ENCODE results near the gene ADGRG2. TPM values are rescaled to one million over a fixed set of nuclear protein-coding genes. Genes with fewer than 3 reads are reported as not detected.

The ADGRG2 gene
- total and polyA plus RNA-seq, 2 experiments from 2014 or later = 2.1 to 4.5 TPM

GRCh38 chrX:19064175-19064574 is 58.1 kb downstream of the ADGRG2 start:
- no peaks in the 10 kb centered on the region for H3K36me3 ChIP-seq (replicated peaks; ENCODE audit: insufficient read depth, low read depth)
- no peaks in the 10 kb centered on the region for H4K20me1 ChIP-seq (ENCODE audit: insufficient read depth, poor library complexity, severe bottlenecking)
- H3K9me2 ChIP-seq (replicated peaks; ENCODE audit: insufficient read depth) = no peaks in the 10 kb centered on the region
- H2AFZ ChIP-seq = no peak overlapping the region
- no peaks in the 10 kb centered on the region for H3K4me1 ChIP-seq (ENCODE audit: insufficient read depth)
- no peak for DNase-seq (ENCODE audit: low spot score)
- TF ChIP-seq EZH2 (IDR thresholded peaks at IDR 0.05; ENCODE audit: borderline replicate concordance) = no peak
- H3K4me3 ChIP-seq = no peak overlapping the region
- H3K4me2 ChIP-seq = no peak overlapping the region
- no peaks in the 10 kb centered on the region for H3K9me3 ChIP-seq (ENCODE audit: low read depth)
- no peaks in the 10 kb centered on the region for H3K79me2 ChIP-seq
- WGBS (ENCODE audit: low lambda C conversion rate, missing lambda C conversion rate) = 92% methylated on average over 6 of the region's 6 CpGs
- H3K27me3 ChIP-seq = no peaks in the 10 kb centered on the region
- no peak overlapping the region for H3K27ac ChIP-seq

GRCh38 chrX:19063030-19063429 is 59.2 kb downstream of the ADGRG2 start:
- Histone ChIP-seq H3K36me3 (replicated peaks; ENCODE audit: insufficient read depth, low read depth) (no peaks in the 10 kb centered on the region), H2AFZ (no peak overlapping the region), H3K4me1 (ENCODE audit: insufficient read depth) (no peaks in the 10 kb centered on the region), H3K9me2 (replicated peaks; ENCODE audit: insufficient read depth) (no peaks in the 10 kb centered on the region), H3K27me3 (no peaks in the 10 kb centered on the region), H3K79me2 (no peaks in the 10 kb centered on the region), H4K20me1 (ENCODE audit: insufficient read depth, poor library complexity, severe bottlenecking) (no peaks in the 10 kb centered on the region), H3K9me3 (ENCODE audit: low read depth) (no peaks in the 10 kb centered on the region), H3K27ac (no peak overlapping the region), H3K4me3 (no peak overlapping the region), H3K4me2 (no peak overlapping the region)
- TF ChIP-seq EZH2 (IDR thresholded peaks at IDR 0.05; ENCODE audit: borderline replicate concordance) = no peak
- TF ChIP-seq, protein P1, sequence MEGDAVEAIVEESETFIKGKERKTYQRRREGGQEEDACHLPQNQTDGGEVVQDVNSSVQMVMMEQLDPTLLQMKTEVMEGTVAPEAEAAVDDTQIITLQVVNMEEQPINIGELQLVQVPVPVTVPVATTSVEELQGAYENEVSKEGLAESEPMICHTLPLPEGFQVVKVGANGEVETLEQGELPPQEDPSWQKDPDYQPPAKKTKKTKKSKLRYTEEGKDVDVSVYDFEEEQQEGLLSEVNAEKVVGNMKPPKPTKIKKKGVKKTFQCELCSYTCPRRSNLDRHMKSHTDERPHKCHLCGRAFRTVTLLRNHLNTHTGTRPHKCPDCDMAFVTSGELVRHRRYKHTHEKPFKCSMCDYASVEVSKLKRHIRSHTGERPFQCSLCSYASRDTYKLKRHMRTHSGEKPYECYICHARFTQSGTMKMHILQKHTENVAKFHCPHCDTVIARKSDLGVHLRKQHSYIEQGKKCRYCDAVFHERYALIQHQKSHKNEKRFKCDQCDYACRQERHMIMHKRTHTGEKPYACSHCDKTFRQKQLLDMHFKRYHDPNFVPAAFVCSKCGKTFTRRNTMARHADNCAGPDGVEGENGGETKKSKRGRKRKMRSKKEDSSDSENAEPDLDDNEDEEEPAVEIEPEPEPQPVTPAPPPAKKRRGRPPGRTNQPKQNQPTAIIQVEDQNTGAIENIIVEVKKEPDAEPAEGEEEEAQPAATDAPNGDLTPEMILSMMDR (IDR thresholded peaks at IDR 0.05; ENCODE audit: poor library complexity) = no peak
- no peak for TF ChIP-seq EZH2phosphoT487 (IDR thresholded peaks at IDR 0.05; ENCODE audit: low read depth, severe bottlenecking, unreplicated experiment)
- WGBS (ENCODE audit: low lambda C conversion rate, missing lambda C conversion rate) = 68% methylated on average over 8 of the region's 8 CpGs
- DNase-seq (ENCODE audit: low spot score) = no peak

- Histone ChIP-seq H3K27ac (no peak overlapping the region), H3K4me2 (no peak overlapping the region), H3K79me2 (no peaks in the 10 kb centered on the region), H3K27me3 (no peaks in the 10 kb centered on the region), H3K9me3 (ENCODE audit: low read depth) (no peaks in the 10 kb centered on the region), H4K20me1 (ENCODE audit: insufficient read depth, poor library complexity, severe bottlenecking) (no peaks in the 10 kb centered on the region), H3K36me3 (replicated peaks; ENCODE audit: insufficient read depth, low read depth) (no peaks in the 10 kb centered on the region), H3K4me1 (ENCODE audit: insufficient read depth) (no peaks in the 10 kb centered on the region), H3K4me3 (no peak overlapping the region), H2AFZ (no peak overlapping the region), H3K9me2 (replicated peaks; ENCODE audit: insufficient read depth) (no peaks in the 10 kb centered on the region)
- TF ChIP-seq, protein P1 (IDR thresholded peaks at IDR 0.05; ENCODE audit: poor library complexity) = no peak
- TF ChIP-seq EZH2 (IDR thresholded peaks at IDR 0.05; ENCODE audit: borderline replicate concordance) (no peak), EZH2phosphoT487 (IDR thresholded peaks at IDR 0.05; ENCODE audit: low read depth, severe bottlenecking, unreplicated experiment) (no peak)
- WGBS (ENCODE audit: low lambda C conversion rate, missing lambda C conversion rate) = 78% methylated on average over 6 of the region's 6 CpGs
- no peak for DNase-seq (ENCODE audit: low spot score)
Observed at GRCh38 chrX:19059067-19059466, 63.2 kb downstream of the ADGRG2 start.

GRCh38 chrX:19057856-19058255 is 64.4 kb downstream of the ADGRG2 start:
- DNase-seq (ENCODE audit: low spot score) = no peak
- TF ChIP-seq, protein P1 (IDR thresholded peaks at IDR 0.05; ENCODE audit: poor library complexity) = no peak
- TF ChIP-seq EZH2 (IDR thresholded peaks at IDR 0.05; ENCODE audit: borderline replicate concordance) (no peak), EZH2phosphoT487 (IDR thresholded peaks at IDR 0.05; ENCODE audit: low read depth, severe bottlenecking, unreplicated experiment) (no peak)
- no peak overlapping the region for H3K27ac ChIP-seq
- H3K4me1 ChIP-seq (ENCODE audit: insufficient read depth) = no peaks in the 10 kb centered on the region
- no peaks in the 10 kb centered on the region for H3K27me3 ChIP-seq
- no peak overlapping the region for H3K4me3 ChIP-seq
- no peaks in the 10 kb centered on the region for H4K20me1 ChIP-seq (ENCODE audit: insufficient read depth, poor library complexity, severe bottlenecking)
- WGBS (ENCODE audit: low lambda C conversion rate, missing lambda C conversion rate) = 58% methylated on average over 2 of the region's 2 CpGs
- H3K36me3 ChIP-seq (replicated peaks; ENCODE audit: insufficient read depth, low read depth) = no peaks in the 10 kb centered on the region
- no peaks in the 10 kb centered on the region for H3K9me3 ChIP-seq (ENCODE audit: low read depth)
- H2AFZ ChIP-seq = no peak overlapping the region
- no peaks in the 10 kb centered on the region for H3K79me2 ChIP-seq
- no peak overlapping the region for H3K4me2 ChIP-seq
- no peaks in the 10 kb centered on the region for H3K9me2 ChIP-seq (replicated peaks; ENCODE audit: insufficient read depth)
